DND-41 (cell line): Measurements from ENCODE around the gene FHL5.

Experiments
- ATAC-seq: fragments of 200-7000 bp; cut with Tn5 transposase; 3 replicates; pipeline ENCODE4 v1.9.1; 2021; ENCODE audit warnings: low read depth; ENCODE audit not compliant: insufficient read depth
- DNase-seq: peaks from one replicate; pipeline ENCODE4 v3.0.0-alpha.2; 2020
- H2AFZ ChIP-seq: 2 replicates; pipeline ENCODE4 v1.6.0; 2012; ENCODE audit warnings: low read depth, low read length
- H3K27ac ChIP-seq: 2 replicates; pipeline ENCODE4 v1.5.1; 2012; ENCODE audit warnings: low read length, inconsistent platforms
- H3K27me3 ChIP-seq: fragments of 200-600 bp; sonication (generic); 2 replicates; pipeline ENCODE4 v1.6.0; 2012; ENCODE audit warnings: low read length, mild to moderate bottlenecking, inconsistent platforms; ENCODE audit not compliant: insufficient read depth, poor library complexity
- H3K36me3 ChIP-seq: 2 replicates; pipeline ENCODE4 v1.5.1; 2012; ENCODE audit warnings: low read length, inconsistent platforms; ENCODE audit not compliant: insufficient read depth
- H3K4me1 ChIP-seq: 2 replicates; pipeline ENCODE4 v1.5.1; 2012; ENCODE audit warnings: mild to moderate bottlenecking, low read length; ENCODE audit not compliant: insufficient read depth
- H3K4me2 ChIP-seq: 2 replicates; pipeline ENCODE4 v1.6.0; 2012; ENCODE audit warnings: mild to moderate bottlenecking, moderate library complexity, low read length, inconsistent platforms; ENCODE audit not compliant: insufficient read depth
- H3K4me3 ChIP-seq, 2 experiments: fragments of 200-600 bp in 1 of 2; shearing (Covaris generic) in 1 of 2; 2 replicates each; pipeline ENCODE4 v1.5.1; 2012 to 2016; ENCODE audit warnings: inconsistent platforms in 2 of 2, low read length in 2 of 2, mild to moderate bottlenecking in 2 of 2, low read depth in 1 of 2, moderate library complexity in 1 of 2
- H3K79me2 ChIP-seq: 2 replicates; pipeline ENCODE4 v1.6.0; 2012; ENCODE audit warnings: low read length, inconsistent platforms; ENCODE audit not compliant: insufficient read depth
- H3K9ac ChIP-seq: 2 replicates; pipeline ENCODE4 v1.6.0; 2012; ENCODE audit warnings: low read depth, mild to moderate bottlenecking, inconsistent platforms, low read length, moderate library complexity
- H3K9me3 ChIP-seq: 2 replicates; pipeline ENCODE4 v1.5.1; 2012; ENCODE audit warnings: low read length, moderate library complexity, mild to moderate bottlenecking, inconsistent platforms; ENCODE audit not compliant: insufficient read depth, severe bottlenecking
- H4K20me1 ChIP-seq: 2 replicates; pipeline ENCODE4 v1.6.0; 2012; ENCODE audit warnings: low read length; ENCODE audit not compliant: insufficient read depth
- EZH2 ChIP-seq: IDR thresholded peaks from 3 replicates; pipeline ENCODE4 v1.6.1; 2012; ENCODE audit warnings: borderline replicate concordance, low read depth, mild to moderate bottlenecking, moderate library complexity, low read length, inconsistent platforms; ENCODE audit not compliant: severe bottlenecking
- TF ChIP-seq, protein P1 (sequence below): IDR thresholded peaks from 2 replicates; pipeline ENCODE4 v1.5.1; 2012; ENCODE audit warnings: borderline replicate concordance, low read length, moderate library complexity, mild to moderate bottlenecking; ENCODE audit not compliant: poor library complexity, severe bottlenecking; ENCODE audit errors: extremely low read depth

Gene FHL5

DNA sequence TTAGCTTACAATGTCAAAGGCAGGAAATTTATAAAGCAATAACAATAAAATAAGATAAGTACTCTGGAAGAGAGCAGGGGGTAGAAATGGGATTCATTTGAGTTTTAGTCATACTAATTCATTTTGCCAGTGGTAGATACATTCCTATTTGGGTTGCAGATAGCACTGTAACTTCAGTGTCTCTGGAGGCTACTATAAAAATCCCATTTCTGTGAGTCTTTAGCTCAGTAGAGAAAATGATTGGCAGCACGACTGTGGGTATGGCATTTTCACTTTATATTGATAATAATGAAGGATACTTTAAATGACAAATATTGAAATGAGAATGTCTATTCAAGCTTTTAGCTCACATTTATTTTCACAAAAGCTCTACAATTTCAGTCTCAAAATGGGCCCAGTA lies 93.6 kb downstream of the FHL5 start:
- no peaks in the 10 kb centered on the region for H3K27me3 ChIP-seq
- no peaks in the 10 kb centered on the region for H3K79me2 ChIP-seq
- H3K9me3 ChIP-seq = no peaks in the 10 kb centered on the region
- no peak overlapping the region for H3K9ac ChIP-seq
- H3K4me3 ChIP-seq = no peak overlapping the region
- TF ChIP-seq, protein P1, sequence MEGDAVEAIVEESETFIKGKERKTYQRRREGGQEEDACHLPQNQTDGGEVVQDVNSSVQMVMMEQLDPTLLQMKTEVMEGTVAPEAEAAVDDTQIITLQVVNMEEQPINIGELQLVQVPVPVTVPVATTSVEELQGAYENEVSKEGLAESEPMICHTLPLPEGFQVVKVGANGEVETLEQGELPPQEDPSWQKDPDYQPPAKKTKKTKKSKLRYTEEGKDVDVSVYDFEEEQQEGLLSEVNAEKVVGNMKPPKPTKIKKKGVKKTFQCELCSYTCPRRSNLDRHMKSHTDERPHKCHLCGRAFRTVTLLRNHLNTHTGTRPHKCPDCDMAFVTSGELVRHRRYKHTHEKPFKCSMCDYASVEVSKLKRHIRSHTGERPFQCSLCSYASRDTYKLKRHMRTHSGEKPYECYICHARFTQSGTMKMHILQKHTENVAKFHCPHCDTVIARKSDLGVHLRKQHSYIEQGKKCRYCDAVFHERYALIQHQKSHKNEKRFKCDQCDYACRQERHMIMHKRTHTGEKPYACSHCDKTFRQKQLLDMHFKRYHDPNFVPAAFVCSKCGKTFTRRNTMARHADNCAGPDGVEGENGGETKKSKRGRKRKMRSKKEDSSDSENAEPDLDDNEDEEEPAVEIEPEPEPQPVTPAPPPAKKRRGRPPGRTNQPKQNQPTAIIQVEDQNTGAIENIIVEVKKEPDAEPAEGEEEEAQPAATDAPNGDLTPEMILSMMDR = no peak
- H3K36me3 ChIP-seq = no peaks in the 10 kb centered on the region
- ATAC-seq = no peak
- no peak overlapping the region for H2AFZ ChIP-seq
- no peak for DNase-seq
- no peaks in the 10 kb centered on the region for H4K20me1 ChIP-seq
- H3K4me1 ChIP-seq = no peaks in the 10 kb centered on the region
- H3K4me2 ChIP-seq = no peak overlapping the region
- no peak overlapping the region for H3K27ac ChIP-seq

DNA sequence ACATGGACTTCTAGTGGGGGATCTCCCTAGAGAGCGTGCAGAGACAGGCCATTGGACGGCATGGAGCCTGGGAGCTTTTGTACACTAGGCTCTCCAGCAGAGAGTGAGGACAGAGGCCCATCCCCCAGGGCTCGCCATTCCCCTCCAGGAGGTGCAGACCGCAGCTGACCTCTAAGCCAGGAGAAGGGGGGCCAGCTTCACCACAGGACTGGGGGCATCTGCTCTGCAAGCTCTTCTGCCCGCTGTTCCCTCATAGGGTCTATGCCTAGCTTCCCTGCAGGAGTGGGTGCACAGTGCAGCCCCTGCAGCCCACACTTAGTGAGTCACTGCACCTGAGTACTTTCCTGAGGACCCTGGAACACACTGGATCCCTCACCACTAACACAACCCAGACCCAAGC lies 94.4 kb downstream of the FHL5 start:
- no peaks in the 10 kb centered on the region for H4K20me1 ChIP-seq
- H3K9me3 ChIP-seq = no peaks in the 10 kb centered on the region

GRCh38 chr6:96659084-96659845 lies 96.3 kb downstream of the FHL5 start:
- no peak overlapping the region for H3K4me3 ChIP-seq
- no peak overlapping the region for H3K9ac ChIP-seq
- H3K79me2 ChIP-seq = no peaks in the 10 kb centered on the region
- TF ChIP-seq, protein P1 = no peak
- TF ChIP-seq EZH2 = no peak
- no peak overlapping the region for H3K4me2 ChIP-seq
- H3K9me3 ChIP-seq = no peaks in the 10 kb centered on the region
- no peak overlapping the region for H2AFZ ChIP-seq
- DNase-seq (no peak), ATAC-seq (no peak)
- no peaks in the 10 kb centered on the region for H3K27me3 ChIP-seq
- no peaks in the 10 kb centered on the region for H3K4me1 ChIP-seq
- no peak overlapping the region for H3K27ac ChIP-seq
- H3K36me3 ChIP-seq = no peaks in the 10 kb centered on the region
- no peaks in the 10 kb centered on the region for H4K20me1 ChIP-seq

More for the DNA sequence above, 94.4 kb downstream of the FHL5 start:
- TF ChIP-seq EZH2 = no peak
- TF ChIP-seq, protein P1 = no peak
- Histone ChIP-seq H3K4me3 (no peak overlapping the region), H2AFZ (no peak overlapping the region), H3K27ac (no peak overlapping the region), H3K36me3 (no peaks in the 10 kb centered on the region), H3K4me1 (no peaks in the 10 kb centered on the region), H3K27me3 (no peaks in the 10 kb centered on the region), H3K79me2 (no peaks in the 10 kb centered on the region), H3K9ac (no peak overlapping the region), H3K4me2 (no peak overlapping the region)
- no peak for ATAC-seq
- no peak for DNase-seq
